T-cell (primary cell): ENCODE data around the gene FJX1. TPM values are rescaled to one million over a fixed set of nuclear protein-coding genes. Genes with fewer than 3 reads are reported as not detected.

ENCODE experiments used
- ATAC-seq, 4 experiments: fragments of 200-7000 bp in 3 of 4; fragments of 150-1000 bp in 1 of 4; cut with Tn5 transposase; replicated peaks in 1 of 4; 1 replicate in 3 of 4; 2 replicates in 1 of 4; pipeline ENCODE4 v1.10.0; 2021; ENCODE audit warnings: moderate library complexity in 3 of 4, mild to moderate bottlenecking in 2 of 4, moderate number of reproducible peaks in 1 of 4
- CTCF ChIA-PET, 2 donors: fragments of 300-600 bp; sonication (Branson Sonifier 250); formaldehyde crosslinking; loops; one replicate each; lab custom pipeline; 2022; ENCODE audit warnings: antibody characterized with exemption in 2 of 2; lab: Charles Lee
- POLR2A ChIA-PET, 2 donors: fragments of 300-600 bp; sonication (Branson Sonifier 250); formaldehyde crosslinking; loops; one replicate each; lab custom pipeline; 2022; ENCODE audit warnings: antibody characterized with exemption in 2 of 2; lab: Charles Lee
- DNase-seq, 35 experiments: peaks; one replicate each; pipeline versions ENCODE4 v3.0.0 to v3.0.0-alpha.2; 2013 to 2023
- H3K27ac ChIP-seq: one replicate; pipeline ENCODE4 v1.5.1; 2013; ENCODE audit warnings: low read length
- H3K27me3 ChIP-seq, 2 experiments: replicated peaks in 1 of 2; 1 replicate in 1 of 2; 2 replicates in 1 of 2; pipeline versions ENCODE4 v1.6.1 to v1.7.0; 2013; ENCODE audit warnings: low read length in 1 of 2, mixed read lengths in 1 of 2; ENCODE audit not compliant: control insufficient read depth in 2 of 2, insufficient read depth in 2 of 2; ENCODE audit errors: extremely low read depth in 1 of 2
- H3K36me3 ChIP-seq, 2 donors: 1 replicate in 1 of 2; 2 replicates in 1 of 2; pipeline versions ENCODE4 v1.6.1 to v1.7.0; 2013; ENCODE audit warnings: low read length in 1 of 2; ENCODE audit not compliant: control insufficient read depth in 2 of 2, insufficient read depth in 1 of 2; ENCODE audit errors: extremely low read depth in 1 of 2
- H3K4me1 ChIP-seq, 2 experiments: 1 replicate in 1 of 2; 2 replicates in 1 of 2; pipeline versions ENCODE4 v1.6.1 to v1.7.0; 2013; ENCODE audit warnings: low read length in 2 of 2, mixed read lengths in 1 of 2; ENCODE audit not compliant: insufficient read depth in 2 of 2, control insufficient read depth in 1 of 2; ENCODE audit errors: extremely low read depth in 1 of 2
- H3K4me3 ChIP-seq, 2 donors: 1 replicate in 1 of 2; 2 replicates in 1 of 2; pipeline versions ENCODE4 v1.5.1 to v1.7.0; 2013; ENCODE audit warnings: mild to moderate bottlenecking in 2 of 2, low read length in 1 of 2, moderate library complexity in 1 of 2; ENCODE audit not compliant: control insufficient read depth in 1 of 2; ENCODE audit errors: extremely low read depth in 1 of 2
- H3K9me3 ChIP-seq: 2 replicates; pipeline ENCODE4 v1.7.0; 2013
- H3K27ac Mint-ChIP-seq, 2 donors: one replicate each; pipeline ENCODE4 v1.8.0; 2020 to 2021; ENCODE audit warnings: mild to moderate bottlenecking in 2 of 2, mixed read lengths in 2 of 2
- H3K27me3 Mint-ChIP-seq, 2 donors: one replicate each; pipeline ENCODE4 v1.8.0; 2021 to 2022; ENCODE audit warnings: mixed read lengths in 2 of 2
- H3K36me3 Mint-ChIP-seq: one replicate; pipeline ENCODE4 v1.8.0; 2021; ENCODE audit warnings: mixed read lengths
- H3K4me1 Mint-ChIP-seq, 3 donors: one replicate each; pipeline ENCODE4 v1.8.0; 2020 to 2022; ENCODE audit warnings: mixed read lengths in 3 of 3, mild to moderate bottlenecking in 1 of 3
- H3K4me3 Mint-ChIP-seq, 3 donors: one replicate each; pipeline ENCODE4 v1.8.0; 2020 to 2022; ENCODE audit warnings: mild to moderate bottlenecking in 3 of 3, mixed read lengths in 3 of 3, moderate library complexity in 3 of 3
- H3K9me3 Mint-ChIP-seq, 3 donors: one replicate each; pipeline ENCODE4 v1.8.0; 2020 to 2022; ENCODE audit warnings: mixed read lengths in 3 of 3
- WGBS: methylation state at CpG from one replicate; pipeline ENCODE4 v1.1.5; 2013; ENCODE audit warnings: missing lambda C conversion rate; ENCODE audit not compliant: insufficient coverage; 5-methylcytosine and 5-hydroxymethylcytosine counted together
- total RNA-seq, 35 experiments: library from RNA in 6 of 35; stranded (reverse) in 6 of 35; fragments of 120-200 nt in 1 of 35; gene quantifications; one replicate each; pipeline versions ENCODE4 v1.2.1 to v1.2.4 and lab custom pipeline; 2013 to 2026

Gene FJX1
- total RNA-seq, 5 donors from 2014 or later (not counting 1 experiment from before 2014, with no cell fraction given): 0.23 TPM; not detected in 4

GRCh38 chr11:35624316-35624715 lies 6.1 kb downstream of the FJX1 start:
- Histone ChIP-seq H3K4me1 (peaks cover 0 to 9% of the 10 kb centered on the region in 2 experiments), H3K27ac (no peak overlapping the region), H3K4me3 (no peak overlapping the region), H3K36me3 (no peaks in the 10 kb centered on the region), H3K9me3 (no peaks in the 10 kb centered on the region), H3K27me3 (peaks cover 4 to 18% of the 10 kb centered on the region in 2 experiments)
- DNase-seq (no peak), ATAC-seq (no peak)
- no peak overlapping the region for H3K4me3 Mint-ChIP-seq
- H3K27ac Mint-ChIP-seq: no peak overlapping the region
- no peaks in the 10 kb centered on the region for H3K9me3 Mint-ChIP-seq
- CTCF ChIA-PET: interaction anchor here (0.7 kb wide), 2 partner anchors 9 to 40 kb away, joined by 7 read pairs; no protein-coding TSS in a partner anchor
- peaks cover 69 to 72% of the 10 kb centered on the region in 2 donors for H3K27me3 Mint-ChIP-seq
- no peaks in the 10 kb centered on the region for H3K36me3 Mint-ChIP-seq
- WGBS: 100% methylated on average over 1 of the region's 2 CpGs
- H3K4me1 Mint-ChIP-seq: peaks cover 6 to 8% (median 7%) of the 10 kb centered on the region in 3 donors
- POLR2A ChIA-PET: no interaction called here

DNA sequence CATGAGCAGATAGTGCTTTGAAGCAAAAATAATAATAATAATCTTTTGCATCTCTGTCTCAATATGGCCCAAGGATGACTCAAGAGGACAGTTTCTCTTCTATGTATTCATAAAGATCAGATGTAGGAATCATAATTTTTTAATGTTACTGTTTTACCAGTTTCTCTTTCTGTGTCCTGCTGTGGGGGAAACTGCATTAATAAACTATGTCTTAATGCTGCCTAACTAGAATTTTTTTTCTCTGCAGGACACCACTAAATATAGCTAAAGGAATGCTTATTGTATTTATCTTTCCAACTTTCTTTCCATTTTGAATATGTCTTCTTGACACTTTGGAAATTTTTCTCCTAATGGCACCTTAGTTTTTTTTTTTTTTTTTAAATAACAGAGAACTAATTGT lies 6.5 kb downstream of the FJX1 start:
- no peaks in the 10 kb centered on the region for H3K36me3 ChIP-seq
- H3K27ac ChIP-seq: no peak overlapping the region
- no peak overlapping the region for H3K4me3 ChIP-seq
- no peaks in the 10 kb centered on the region for H3K9me3 Mint-ChIP-seq
- peaks cover 4 to 7% (median 7%) of the 10 kb centered on the region in 3 donors for H3K4me1 Mint-ChIP-seq
- peaks cover 4 to 13% of the 10 kb centered on the region in 2 experiments for H3K27me3 ChIP-seq
- H3K27ac Mint-ChIP-seq: no peak overlapping the region
- no peak overlapping the region for H3K4me3 Mint-ChIP-seq
- no peak for ATAC-seq
- H3K36me3 Mint-ChIP-seq: no peaks in the 10 kb centered on the region
- H3K27me3 Mint-ChIP-seq: peaks cover 66 to 77% of the 10 kb centered on the region in 2 donors
- no peaks in the 10 kb centered on the region for H3K9me3 ChIP-seq
- POLR2A ChIA-PET: no interaction called here
- peaks cover 0 to 5% of the 10 kb centered on the region in 2 experiments for H3K4me1 ChIP-seq
- no peak for DNase-seq
- CTCF ChIA-PET: interaction anchor here (0.7 kb wide), 3 partner anchors 9 to 868 kb away, joined by 3 to 7 read pairs (median 7); no protein-coding TSS in a partner anchor

DNA sequence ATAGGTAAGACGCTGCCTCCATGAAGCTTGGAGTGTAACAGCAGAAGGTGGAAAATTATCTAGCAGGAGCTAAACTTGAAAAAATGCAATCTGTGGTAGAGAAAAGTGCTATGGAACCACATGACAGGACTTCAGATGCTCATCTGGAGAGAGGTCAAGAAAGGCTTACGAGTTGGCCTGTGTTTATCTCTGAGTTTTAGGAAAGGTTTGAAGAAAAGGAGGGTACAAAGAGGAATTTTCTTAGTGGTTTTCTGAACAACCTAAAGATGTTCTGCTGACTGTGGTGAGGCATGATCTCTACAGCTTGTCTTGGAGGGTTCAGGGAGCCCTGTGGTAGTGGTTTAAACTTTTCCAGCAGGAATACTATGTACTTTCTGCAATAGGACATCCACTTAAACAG lies 8.2 kb downstream of the FJX1 start:
- no peaks in the 10 kb centered on the region for H3K36me3 Mint-ChIP-seq
- H3K27ac ChIP-seq: no peak overlapping the region
- H3K27ac Mint-ChIP-seq: no peak overlapping the region
- H3K4me3 ChIP-seq: no peak overlapping the region
- WGBS: 92% methylated on average over 2 of the region's 2 CpGs
- no peaks in the 10 kb centered on the region for H3K4me1 ChIP-seq
- DNase-seq (no peak), ATAC-seq (no peak)
- H3K9me3 Mint-ChIP-seq: no peaks in the 10 kb centered on the region
- H3K4me3 Mint-ChIP-seq: no peak overlapping the region
- H3K9me3 ChIP-seq: no peaks in the 10 kb centered on the region
- no peaks in the 10 kb centered on the region for H3K4me1 Mint-ChIP-seq
- H3K27me3 ChIP-seq: peaks cover 4 to 6% of the 10 kb centered on the region in 2 experiments
- ChIA-PET POLR2A (no interaction called here), CTCF (no interaction called here)
- peaks cover 63 to 71% of the 10 kb centered on the region in 2 donors for H3K27me3 Mint-ChIP-seq
- H3K36me3 ChIP-seq: no peaks in the 10 kb centered on the region

DNA sequence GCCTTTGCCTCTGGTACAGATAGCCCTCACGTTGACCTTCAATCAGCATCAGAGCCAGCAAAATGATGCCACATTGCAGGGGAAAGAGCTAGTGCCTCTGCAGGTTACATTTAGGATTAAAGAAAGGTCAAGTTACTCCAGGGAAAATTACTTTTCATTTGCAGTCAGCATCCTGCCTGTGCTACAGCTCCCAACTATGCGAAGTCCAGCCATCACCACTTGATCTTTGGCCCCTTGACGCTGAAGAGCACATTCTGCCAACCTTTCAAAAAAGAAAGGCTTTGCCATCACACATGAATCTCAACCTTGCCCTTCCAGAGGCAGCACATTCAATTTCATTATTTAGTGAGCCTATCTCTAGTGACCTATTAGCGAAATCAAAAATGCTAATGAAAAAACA lies 11.3 kb downstream of the FJX1 start:
- Histone ChIP-seq H3K4me3 (no peak overlapping the region), H3K9me3 (no peaks in the 10 kb centered on the region), H3K27me3 (peaks cover 0 to 7% of the 10 kb centered on the region in 2 experiments), H3K27ac (no peak overlapping the region), H3K36me3 (no peaks in the 10 kb centered on the region), H3K4me1 (no peaks in the 10 kb centered on the region)
- no peak overlapping the region for H3K27ac Mint-ChIP-seq
- peaks cover 50 to 59% of the 10 kb centered on the region in 2 donors for H3K27me3 Mint-ChIP-seq
- no peak overlapping the region for H3K4me3 Mint-ChIP-seq
- H3K36me3 Mint-ChIP-seq: no peaks in the 10 kb centered on the region
- no peaks in the 10 kb centered on the region for H3K4me1 Mint-ChIP-seq
- no peak for DNase-seq
- no peak for ATAC-seq
- 78% methylated on average over 4 of the region's 4 CpGs for WGBS
- POLR2A ChIA-PET: no interaction called here
- no peaks in the 10 kb centered on the region for H3K9me3 Mint-ChIP-seq
- CTCF ChIA-PET: interaction anchor here in 1 of 2 donors (1.0 to 1.3 kb wide), 2 partner anchors 14 to 16 kb away, joined by 3 to 5 read pairs; no protein-coding TSS in a partner anchor

DNA sequence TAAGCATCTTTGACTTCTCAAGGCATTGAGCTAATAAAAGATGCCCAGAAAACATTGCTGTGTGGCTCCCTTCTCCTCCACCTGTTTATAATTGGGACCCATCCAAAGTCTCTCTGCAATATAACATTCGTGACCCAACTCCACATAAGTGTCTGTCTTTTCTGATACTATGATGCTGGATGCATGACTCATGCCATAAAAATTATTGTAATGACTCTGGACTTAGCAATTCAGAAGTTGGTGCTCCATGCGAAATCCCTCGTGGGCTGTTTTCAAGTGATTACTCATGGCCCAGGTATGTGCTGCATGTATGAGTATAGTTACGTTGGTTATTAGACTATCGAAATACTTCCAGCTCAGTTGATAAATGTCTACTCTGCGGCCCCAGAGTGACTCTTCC lies 11.7 kb downstream of the FJX1 start:
- peaks cover 50 to 59% of the 10 kb centered on the region in 2 donors for H3K27me3 Mint-ChIP-seq
- H3K9me3 Mint-ChIP-seq: no peaks in the 10 kb centered on the region

DNA sequence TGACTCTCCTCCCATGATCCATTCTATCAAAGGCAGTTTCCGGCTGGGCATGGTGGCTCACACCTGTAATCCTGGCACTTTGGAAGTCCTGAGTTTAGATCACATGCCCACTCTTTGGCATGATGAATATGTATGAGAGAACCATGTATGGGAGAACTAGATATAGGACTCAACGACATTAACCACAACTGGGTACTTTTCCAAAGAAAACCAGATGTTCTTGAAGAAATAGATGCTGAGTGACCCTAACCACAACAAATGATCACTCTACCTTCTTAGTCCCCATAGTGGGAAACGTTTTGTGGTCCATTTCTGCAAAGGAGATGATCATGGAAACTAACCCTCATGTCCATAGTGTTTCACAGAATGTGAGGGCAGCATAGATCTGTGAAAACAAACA lies 13.6 kb downstream of the FJX1 start:
- no peaks in the 10 kb centered on the region for H3K36me3 ChIP-seq
- POLR2A ChIA-PET: no interaction called here
- Mint-ChIP-seq H3K4me3 (no peak overlapping the region), H3K27ac (no peak overlapping the region), H3K9me3 (no peaks in the 10 kb centered on the region), H3K27me3 (peaks cover 46 to 58% of the 10 kb centered on the region in 2 donors), H3K36me3 (no peaks in the 10 kb centered on the region), H3K4me1 (no peaks in the 10 kb centered on the region)
- H3K9me3 ChIP-seq: no peaks in the 10 kb centered on the region
- CTCF ChIA-PET: no interaction called here
- no CpG with 5 or more reads among the region's 3 CpGs for WGBS
- no peak for DNase-seq
- H3K27ac ChIP-seq: no peak overlapping the region
- H3K4me1 ChIP-seq: no peaks in the 10 kb centered on the region
- ATAC-seq: no peak
- peaks cover 0 to 7% of the 10 kb centered on the region in 2 experiments for H3K27me3 ChIP-seq
- no peak overlapping the region for H3K4me3 ChIP-seq

More for the DNA sequence above, 11.7 kb downstream of the FJX1 start:
- H3K27ac ChIP-seq: no peak overlapping the region
- H3K27me3 ChIP-seq: peaks cover 0 to 7% of the 10 kb centered on the region in 2 experiments
- no peak overlapping the region for H3K27ac Mint-ChIP-seq
- DNase-seq (no peak), ATAC-seq (no peak)
- H3K4me1 Mint-ChIP-seq: no peaks in the 10 kb centered on the region
- 83% methylated on average over 2 of the region's 6 CpGs for WGBS
- POLR2A ChIA-PET: no interaction called here
- no peaks in the 10 kb centered on the region for H3K36me3 Mint-ChIP-seq
- H3K36me3 ChIP-seq: no peaks in the 10 kb centered on the region
- H3K4me3 ChIP-seq: no peak overlapping the region
- H3K9me3 ChIP-seq: no peaks in the 10 kb centered on the region
- no peaks in the 10 kb centered on the region for H3K4me1 ChIP-seq
- CTCF ChIA-PET: interaction anchor here in 1 of 2 donors (1.3 kb wide), 1 partner anchor 14 kb away, joined by 3 read pairs; no protein-coding TSS in a partner anchor
- H3K4me3 Mint-ChIP-seq: no peak overlapping the region
